ENCODE measurements around the gene MICAL1. TPM values are rescaled to one million over a fixed set of nuclear protein-coding genes. Genes with fewer than 3 reads are reported as not detected.

The MICAL1 gene
- total RNA-seq, 1 experiment from 2014 or later: 9.1 TPM

DNA sequence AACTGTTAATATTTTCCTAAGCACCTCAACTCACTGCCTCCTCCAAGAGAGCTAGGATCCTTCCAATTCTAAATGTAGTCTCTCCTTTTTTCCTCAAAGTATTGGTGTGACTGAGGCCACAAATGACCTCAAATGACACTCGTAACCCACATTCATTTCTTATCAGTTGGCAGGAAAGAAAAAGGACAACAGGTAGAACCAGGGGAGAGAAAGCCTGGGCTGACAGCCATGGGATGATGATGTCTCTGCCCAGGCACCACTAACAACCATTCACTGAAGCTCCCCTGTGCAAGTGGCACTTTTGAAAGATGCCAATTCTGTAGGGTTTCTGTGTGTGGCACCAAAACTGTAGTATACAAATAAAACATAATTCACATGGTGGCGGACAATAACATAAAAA lies 20.1 kb upstream of the MICAL1 start:
- H2AFZ ChIP-seq (ENCODE audit: low read length): no peak overlapping the region
- H3K9ac ChIP-seq (ENCODE audit: low read length): no peak overlapping the region
- intact Hi-C loops (cut with micrococcal nuclease): no loop called here
- DNase-seq (no peak), ATAC-seq (no peak)
- H3K27me3 ChIP-seq (ENCODE audit: low read length): no peaks in the 10 kb centered on the region
- no peak overlapping the region for H3K4me2 ChIP-seq (ENCODE audit: low read length)
- H3K4me1 ChIP-seq (ENCODE audit: insufficient read depth, low read length): peaks cover 6% of the 10 kb centered on the region
- H3K27ac ChIP-seq (ENCODE audit: low read length): no peak overlapping the region
- no peaks in the 10 kb centered on the region for H3F3A ChIP-seq (ENCODE audit: low read length, unreplicated experiment)
- TF ChIP-seq EZH2phosphoT487 (IDR thresholded peaks at IDR 0.05; ENCODE audit: borderline replicate concordance, low read length) (no peak), EZH2 (IDR thresholded peaks at IDR 0.05; ENCODE audit: low read length, unreplicated experiment) (no peak), CTCF (conservative IDR thresholded peaks at IDR 0.05; ENCODE audit: low read depth, low read length) (no peak)
- BruUV-seq (replicated peaks): no TSS peak
- ChIA-PET POLR2A (ENCODE audit: unreplicated experiment) (interaction anchor here (0.5 kb wide), 1 partner anchor 47 kb away, joined by 6 read pairs; no protein-coding TSS in a partner anchor), CTCF (no interaction called here)
- H3K9me3 ChIP-seq (ENCODE audit: low read length): no peaks in the 10 kb centered on the region
- H4K20me1 ChIP-seq (ENCODE audit: low read length): no peaks in the 10 kb centered on the region
- H3K4me3 ChIP-seq (ENCODE audit: low read length): no peak overlapping the region
- H3K9me2 ChIP-seq (replicated peaks; ENCODE audit: low read length): no peaks in the 10 kb centered on the region
- peaks cover 44% of the 10 kb centered on the region for H3K79me2 ChIP-seq (ENCODE audit: low read length)
- H3K36me3 ChIP-seq (ENCODE audit: low read depth, low read length): peaks cover 20% of the 10 kb centered on the region; the same call in 1 of the 2 replicates

DNA sequence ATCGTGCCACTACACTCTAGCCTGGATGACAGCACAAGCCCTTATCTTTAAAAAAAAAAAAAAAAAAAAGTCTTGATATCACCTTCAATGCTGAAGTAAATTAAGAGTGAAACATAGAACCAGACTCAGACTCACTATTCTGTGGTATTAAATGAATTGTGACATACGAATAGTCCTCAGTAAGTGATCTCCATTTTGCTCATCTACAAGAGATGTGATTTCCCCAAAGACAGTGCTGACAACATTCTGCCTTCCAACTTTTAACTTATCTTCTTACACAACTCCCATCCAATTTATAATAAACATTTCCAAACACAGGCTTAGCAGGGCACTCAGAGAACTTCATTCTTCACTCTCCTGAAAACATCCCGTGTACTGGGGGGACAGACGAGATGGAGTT lies 19.4 kb upstream of the MICAL1 start:
- POLR2A ChIA-PET (ENCODE audit: unreplicated experiment): no interaction called here
- CTCF ChIA-PET: no interaction called here
- intact Hi-C loops (cut with micrococcal nuclease): no loop called here
- Histone ChIP-seq H3K27ac (ENCODE audit: low read length) (no peak overlapping the region), H3K4me3 (ENCODE audit: low read length) (no peak overlapping the region), H2AFZ (ENCODE audit: low read length) (no peak overlapping the region), H3K9me2 (replicated peaks; ENCODE audit: low read length) (no peaks in the 10 kb centered on the region), H3F3A (ENCODE audit: low read length, unreplicated experiment) (no peaks in the 10 kb centered on the region), H3K4me1 (ENCODE audit: insufficient read depth, low read length) (0 out of 2 replicates have a peak, but pooled peaks cover 2% of the 10 kb centered on the region), H3K27me3 (ENCODE audit: low read length) (no peaks in the 10 kb centered on the region), H3K4me2 (ENCODE audit: low read length) (no peak overlapping the region), H3K36me3 (ENCODE audit: low read depth, low read length) (peaks cover 16% of the 10 kb centered on the region; the same call in 1 of the 2 replicates), H3K9ac (ENCODE audit: low read length) (no peak overlapping the region), H3K79me2 (ENCODE audit: low read length) (peaks cover 38% of the 10 kb centered on the region), H3K9me3 (ENCODE audit: low read length) (no peaks in the 10 kb centered on the region), H4K20me1 (ENCODE audit: low read length) (no peaks in the 10 kb centered on the region)
- no peak for DNase-seq
- BruUV-seq (replicated peaks): no TSS peak
- no peak for ATAC-seq
- no peak for TF ChIP-seq CTCF (conservative IDR thresholded peaks at IDR 0.05; ENCODE audit: low read depth, low read length)
- TF ChIP-seq EZH2phosphoT487 (IDR thresholded peaks at IDR 0.05; ENCODE audit: borderline replicate concordance, low read length): no peak
- TF ChIP-seq EZH2 (IDR thresholded peaks at IDR 0.05; ENCODE audit: low read length, unreplicated experiment): no peak

DNA sequence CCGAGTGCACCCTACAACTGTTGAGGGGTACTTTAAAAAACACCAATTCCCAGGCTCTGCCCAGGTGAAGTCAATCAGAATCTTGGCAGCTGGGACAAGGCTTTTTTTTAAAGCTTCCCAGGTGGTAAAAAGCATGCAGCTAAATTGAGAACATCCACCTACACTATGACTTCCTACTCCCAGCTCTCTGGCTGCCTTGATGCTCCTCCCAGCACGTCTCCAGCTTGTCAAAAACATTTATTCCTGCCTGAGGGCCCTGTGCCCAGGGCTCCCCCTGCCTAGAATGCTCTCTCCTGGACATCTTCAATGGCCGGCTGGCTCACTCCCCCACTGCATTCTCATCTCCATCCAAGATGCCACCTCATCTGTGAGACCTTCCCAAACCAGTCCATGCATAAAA lies 17.5 kb upstream of the MICAL1 start:
- intact Hi-C loops (cut with micrococcal nuclease): no loop called here
- no peaks in the 10 kb centered on the region for H3K9me3 ChIP-seq (ENCODE audit: low read length)
- H3K4me2 ChIP-seq (ENCODE audit: low read length): no peak overlapping the region
- H3K27me3 ChIP-seq (ENCODE audit: low read length): no peaks in the 10 kb centered on the region
- H3K4me1 ChIP-seq (ENCODE audit: insufficient read depth, low read length): no peaks in the 10 kb centered on the region
- no TSS peak for BruUV-seq (replicated peaks)
- peaks cover 16% of the 10 kb centered on the region; the same call in 1 of the 2 replicates for H3K36me3 ChIP-seq (ENCODE audit: low read depth, low read length)
- no peak for TF ChIP-seq EZH2phosphoT487 (IDR thresholded peaks at IDR 0.05; ENCODE audit: borderline replicate concordance, low read length)
- TF ChIP-seq EZH2 (IDR thresholded peaks at IDR 0.05; ENCODE audit: low read length, unreplicated experiment): no peak
- TF ChIP-seq CTCF (conservative IDR thresholded peaks at IDR 0.05; ENCODE audit: low read depth, low read length): no peak
- no peaks in the 10 kb centered on the region for H4K20me1 ChIP-seq (ENCODE audit: low read length)
- ChIA-PET POLR2A (ENCODE audit: unreplicated experiment) (no interaction called here), CTCF (no interaction called here)
- no peak overlapping the region for H3K9ac ChIP-seq (ENCODE audit: low read length)
- H3K79me2 ChIP-seq (ENCODE audit: low read length): peaks cover 21% of the 10 kb centered on the region
- no peak overlapping the region for H2AFZ ChIP-seq (ENCODE audit: low read length)
- H3F3A ChIP-seq (ENCODE audit: low read length, unreplicated experiment): no peaks in the 10 kb centered on the region
- no peak overlapping the region for H3K4me3 ChIP-seq (ENCODE audit: low read length)
- H3K9me2 ChIP-seq (replicated peaks; ENCODE audit: low read length): no peaks in the 10 kb centered on the region
- DNase-seq (no peak), ATAC-seq (no peak)
- no peak overlapping the region for H3K27ac ChIP-seq (ENCODE audit: low read length)

Measured in PC-3 (cell line).